ENCODE results near the gene FBXL3. TPM values are rescaled to one million over a fixed set of nuclear protein-coding genes. Genes with fewer than 3 reads are reported as not detected.

The FBXL3 gene
- total RNA-seq (10 to 100 TPM; 41.7 to 45.0 TPM), polyA plus RNA-seq (34.5 TPM)

DNA sequence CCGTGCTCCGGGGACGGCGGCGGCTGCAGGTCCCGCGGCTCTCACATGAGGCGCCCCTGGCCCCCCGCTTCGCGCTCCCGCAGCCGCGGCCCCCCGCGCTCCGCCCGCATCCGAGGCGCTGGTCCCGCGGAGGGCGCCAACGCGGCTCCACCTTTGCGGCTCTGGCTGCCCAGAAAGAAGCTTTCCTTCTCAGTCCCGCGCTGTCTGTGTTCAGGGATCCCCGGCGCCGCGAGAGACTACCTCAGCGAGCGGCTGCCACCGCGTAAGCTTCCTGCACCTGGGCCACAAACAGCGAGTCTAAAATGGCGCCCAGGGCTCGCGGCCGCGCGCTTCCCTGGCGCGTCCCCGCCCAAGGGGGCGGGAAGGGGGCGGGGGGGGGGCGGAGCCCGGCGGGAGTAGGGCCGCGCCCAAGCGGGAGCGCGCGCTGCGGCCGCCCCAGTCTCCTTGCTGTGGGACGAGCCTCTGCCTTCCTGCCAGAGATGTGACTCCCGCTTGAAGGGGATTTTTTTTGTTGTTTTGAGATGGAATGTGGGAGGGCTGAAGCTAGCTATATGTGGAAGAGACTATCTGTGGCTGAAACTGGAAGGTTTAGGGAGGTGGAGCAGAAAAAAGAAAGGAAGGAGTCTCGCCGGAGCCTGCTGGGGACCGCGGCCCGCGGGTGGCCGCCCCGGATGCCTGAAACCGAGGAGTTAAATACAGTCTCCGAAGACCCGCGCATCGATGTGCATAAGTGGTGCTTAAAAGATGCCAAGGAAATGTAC lies at the start of gene FBXL3:
TSS of gene FBXL3 (minus strand) at position 299 of the 761 bp plus-strand sequence. CDS start 5,299 bp downstream, outside the sequence.
- H3K4me1 Mint-ChIP-seq, result peaks cover 50 to 59% (median 59%) of the 10 kb centered on the region in 3 donors
- H3K27me3 Mint-ChIP-seq, result peaks cover 7 to 11% of the 10 kb centered on the region in 2 donors
- Histone ChIP-seq H3K27me3 (ENCODE audit: insufficient read depth, low read length, poor library complexity, severe bottlenecking) (no peaks in the 10 kb centered on the region), H3K4me1 (ENCODE audit: insufficient read depth, low read length) (peaks cover 49% of the 10 kb centered on the region), H3K4me3 (ENCODE audit: low read length) (peak within 1 kb of the TSS; percentile 92), H3K36me3 (ENCODE audit: insufficient read depth, low read length) (no peaks in the 10 kb centered on the region), H3K9me3 (ENCODE audit: low read length) (no peaks in the 10 kb centered on the region), H3K27ac (ENCODE audit: low read depth, low read length) (peak within 1 kb of the TSS; percentile 92)
- peak within 1 kb of the TSS; percentile 95 to 99 (median 98) for H3K4me3 Mint-ChIP-seq
- ChIA-PET CTCF (interaction anchor here (0.7 to 3.4 kb wide), 9 partner anchors 9 to 451 kb away, joined by 3 to 27 read pairs (median 4); partner anchors contain the start of genes CLN5 and MYCBP2), POLR2A (interaction anchor here (0.6 to 3.8 kb wide), 15 partner anchors 9 to 1271 kb away, joined by 3 to 95 read pairs (median 5); partner anchors contain the start of genes CLN5 and MYCBP2)
- H3K27ac Mint-ChIP-seq, result peak within 1 kb of the TSS; percentile 93 to 99 (median 97)
- H3K36me3 Mint-ChIP-seq, result peaks cover 3 to 30% (median 11%) of the 10 kb centered on the region in 3 donors
- peak; percentile 73 to 90 (median 83) for DNase-seq
- no peaks in the 10 kb centered on the region for H3K9me3 Mint-ChIP-seq

DNA sequence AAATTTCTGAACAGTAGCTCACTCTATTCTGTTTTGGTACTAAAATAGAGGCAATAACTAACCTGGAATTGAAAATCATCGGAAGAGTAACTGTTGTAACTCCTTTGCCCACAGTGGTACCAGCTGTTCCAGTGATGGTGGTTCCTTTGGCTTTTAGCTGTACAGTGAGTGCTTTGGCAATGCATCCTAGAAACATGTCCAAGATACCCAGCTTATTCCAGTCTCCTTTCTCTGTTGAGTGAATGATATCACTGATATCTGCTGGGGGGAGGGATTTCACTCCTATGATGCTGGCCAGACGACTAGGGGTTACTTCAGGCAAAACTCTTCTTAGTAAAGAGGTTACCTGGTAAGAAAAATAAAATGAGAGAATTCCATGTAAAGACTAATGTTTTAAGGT lies 40.6 kb upstream of the FBXL3 start:
- no peak overlapping the region for H3K27ac Mint-ChIP-seq
- no peaks in the 10 kb centered on the region for H3K27me3 Mint-ChIP-seq
- Histone ChIP-seq H3K27ac (ENCODE audit: low read depth, low read length) (no peak overlapping the region), H3K36me3 (ENCODE audit: insufficient read depth, low read length) (peaks cover 45% of the 10 kb centered on the region), H3K27me3 (ENCODE audit: insufficient read depth, low read length, poor library complexity, severe bottlenecking) (no peaks in the 10 kb centered on the region), H3K4me1 (ENCODE audit: insufficient read depth, low read length) (no peaks in the 10 kb centered on the region), H3K9me3 (ENCODE audit: low read length) (no peaks in the 10 kb centered on the region), H3K4me3 (ENCODE audit: low read length) (no peak overlapping the region)
- no peaks in the 10 kb centered on the region for H3K4me1 Mint-ChIP-seq
- POLR2A ChIA-PET, result no interaction called here
- CTCF ChIA-PET, result no interaction called here
- H3K36me3 Mint-ChIP-seq, result peaks cover 4 to 85% (median 18%) of the 10 kb centered on the region in 3 donors
- no peak overlapping the region for H3K4me3 Mint-ChIP-seq
- H3K9me3 Mint-ChIP-seq, result no peaks in the 10 kb centered on the region
- DNase-seq, result no peak

DNA sequence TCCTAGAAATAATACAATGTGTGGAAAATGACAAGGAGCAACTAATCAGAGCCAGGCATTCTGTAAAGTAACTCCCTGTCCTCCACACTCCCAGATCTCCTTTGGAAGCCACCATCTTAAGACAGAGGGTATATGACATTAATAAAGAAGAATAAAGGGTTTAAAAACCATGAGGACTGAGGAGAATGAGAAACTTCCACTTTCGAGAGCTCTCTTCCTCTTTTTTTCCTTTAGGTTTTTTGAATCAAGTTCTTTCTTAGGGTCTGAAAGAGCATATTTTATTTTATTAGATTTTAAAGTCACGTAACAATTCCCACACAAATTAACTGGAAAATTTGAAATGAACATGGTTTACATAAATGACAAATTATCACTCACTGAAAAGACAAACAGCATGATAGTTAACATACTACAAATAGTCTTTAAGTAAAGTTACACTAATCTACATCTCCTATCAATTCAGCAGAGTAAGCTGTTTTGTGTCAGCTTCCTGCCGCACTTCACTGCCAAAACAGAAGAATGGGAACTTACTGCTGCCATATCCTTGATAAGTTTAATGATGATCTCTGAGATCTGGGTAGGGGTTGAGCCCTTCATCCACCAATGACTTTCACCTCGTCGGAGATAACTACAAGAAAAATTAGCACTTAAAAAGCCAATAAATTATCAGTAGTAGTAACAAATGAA lies 38.6 kb upstream of the FBXL3 start:
- DNase-seq, result no peak
- no peaks in the 10 kb centered on the region for H3K4me1 ChIP-seq (ENCODE audit: insufficient read depth, low read length)
- Mint-ChIP-seq H3K4me3 (no peak overlapping the region), H3K4me1 (no peaks in the 10 kb centered on the region), H3K9me3 (no peaks in the 10 kb centered on the region), H3K27me3 (no peaks in the 10 kb centered on the region), H3K36me3 (peaks cover 9 to 90% (median 19%) of the 10 kb centered on the region in 3 donors), H3K27ac (peak overlapping the region in 3 of 8 donors; percentile 29 to 55 (median 37))
- H3K9me3 ChIP-seq (ENCODE audit: low read length), result no peaks in the 10 kb centered on the region
- H3K36me3 ChIP-seq (ENCODE audit: insufficient read depth, low read length), result peaks cover 48% of the 10 kb centered on the region
- CTCF ChIA-PET, result no interaction called here
- no peak overlapping the region for H3K27ac ChIP-seq (ENCODE audit: low read depth, low read length)
- no peaks in the 10 kb centered on the region for H3K27me3 ChIP-seq (ENCODE audit: insufficient read depth, low read length, poor library complexity, severe bottlenecking)
- H3K4me3 ChIP-seq (ENCODE audit: low read length), result no peak overlapping the region
- POLR2A ChIA-PET, result no interaction called here

DNA sequence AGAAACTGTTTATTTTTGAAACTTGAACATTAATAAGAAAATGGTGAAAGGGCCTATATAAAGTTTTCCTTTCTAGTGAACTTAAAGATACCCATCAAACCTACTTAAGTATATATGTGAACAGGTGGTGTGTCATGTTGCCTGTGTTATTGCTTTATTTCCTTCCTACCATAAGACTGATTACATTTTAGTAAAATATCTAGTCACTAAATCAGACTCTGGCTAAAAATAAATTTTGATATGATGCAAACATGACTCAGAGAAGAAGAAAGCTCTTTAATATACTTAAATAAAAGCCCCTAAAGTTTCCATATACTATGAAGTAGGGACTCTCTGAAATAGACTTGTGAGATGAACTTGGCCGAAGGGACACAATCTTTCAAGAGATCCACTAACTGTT lies 35.1 kb upstream of the FBXL3 start:
- Histone ChIP-seq H3K36me3 (ENCODE audit: insufficient read depth, low read length) (peaks cover 42% of the 10 kb centered on the region), H3K9me3 (ENCODE audit: low read length) (no peaks in the 10 kb centered on the region), H3K4me3 (ENCODE audit: low read length) (no peak overlapping the region), H3K27me3 (ENCODE audit: insufficient read depth, low read length, poor library complexity, severe bottlenecking) (no peaks in the 10 kb centered on the region), H3K4me1 (ENCODE audit: insufficient read depth, low read length) (no peaks in the 10 kb centered on the region), H3K27ac (ENCODE audit: low read depth, low read length) (no peak overlapping the region)
- Mint-ChIP-seq H3K4me1 (no peaks in the 10 kb centered on the region), H3K36me3 (peaks cover 9 to 88% (median 19%) of the 10 kb centered on the region in 3 donors), H3K4me3 (no peak overlapping the region), H3K27ac (peak overlapping the region in 1 of 8 donors; percentile 61), H3K9me3 (no peaks in the 10 kb centered on the region), H3K27me3 (no peaks in the 10 kb centered on the region)
- DNase-seq, result no peak
- ChIA-PET CTCF (no interaction called here), POLR2A (no interaction called here)

GRCh38 chr13:77061362-77061761 lies 34.4 kb upstream of the FBXL3 start:
- Mint-ChIP-seq H3K36me3 (peaks cover 9 to 89% (median 21%) of the 10 kb centered on the region in 3 donors), H3K27me3 (no peaks in the 10 kb centered on the region), H3K9me3 (no peaks in the 10 kb centered on the region), H3K27ac (no peak overlapping the region), H3K4me1 (no peaks in the 10 kb centered on the region), H3K4me3 (no peak overlapping the region)
- POLR2A ChIA-PET, result no interaction called here
- DNase-seq, result no peak
- no peaks in the 10 kb centered on the region for H3K4me1 ChIP-seq (ENCODE audit: insufficient read depth, low read length)
- no peak overlapping the region for H3K27ac ChIP-seq (ENCODE audit: low read depth, low read length)
- peaks cover 48% of the 10 kb centered on the region for H3K36me3 ChIP-seq (ENCODE audit: insufficient read depth, low read length)
- H3K9me3 ChIP-seq (ENCODE audit: low read length), result no peaks in the 10 kb centered on the region
- no peak overlapping the region for H3K4me3 ChIP-seq (ENCODE audit: low read length)
- CTCF ChIA-PET, result no interaction called here
- H3K27me3 ChIP-seq (ENCODE audit: insufficient read depth, low read length, poor library complexity, severe bottlenecking), result no peaks in the 10 kb centered on the region

DNA sequence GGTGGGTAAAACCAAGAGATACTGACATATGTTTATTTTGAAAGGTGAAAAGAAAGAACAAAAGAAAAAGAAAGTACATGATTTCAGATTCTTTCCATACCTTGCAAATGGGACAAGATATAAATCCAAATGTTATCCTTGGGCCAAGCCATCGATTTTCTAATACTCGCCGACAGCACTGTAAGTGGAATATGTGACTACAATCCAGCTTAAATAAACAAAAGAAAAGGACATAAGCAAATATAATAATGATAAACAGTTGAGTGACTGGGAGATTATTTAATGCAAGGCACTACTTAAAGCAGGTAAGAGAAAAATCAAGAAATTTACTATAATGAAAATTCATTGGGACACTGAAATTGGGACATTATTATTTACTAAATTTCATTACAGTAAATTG lies 29.9 kb upstream of the FBXL3 start:
- no peaks in the 10 kb centered on the region for H3K4me1 Mint-ChIP-seq
- H3K36me3 ChIP-seq (ENCODE audit: insufficient read depth, low read length), result peaks cover 51% of the 10 kb centered on the region
- POLR2A ChIA-PET, result no interaction called here

DNA sequence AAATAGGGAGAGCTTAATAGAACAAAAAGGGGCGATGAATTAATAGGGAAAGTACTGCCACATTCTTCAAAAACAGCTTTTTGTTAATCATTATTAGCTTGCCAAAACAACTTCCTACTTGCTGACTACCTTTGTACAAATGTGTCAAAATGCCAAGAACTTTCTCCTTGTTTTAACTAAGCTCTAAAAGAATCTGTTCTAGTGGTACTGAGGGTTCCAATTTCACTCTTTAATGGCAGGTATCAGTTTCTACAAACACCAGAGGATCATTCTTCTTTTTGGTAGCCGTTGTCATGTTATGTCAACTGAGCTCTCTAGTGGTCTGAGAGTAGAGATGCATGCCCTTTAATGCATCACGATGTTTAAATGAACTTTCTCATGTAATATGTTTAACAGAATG lies 29.4 kb upstream of the FBXL3 start:
- H3K4me3 ChIP-seq (ENCODE audit: low read length), result no peak overlapping the region
- no peak for DNase-seq
- H3K4me3 Mint-ChIP-seq, result no peak overlapping the region
- H3K9me3 ChIP-seq (ENCODE audit: low read length), result no peaks in the 10 kb centered on the region
- peaks cover 52% of the 10 kb centered on the region for H3K36me3 ChIP-seq (ENCODE audit: insufficient read depth, low read length)
- ChIA-PET CTCF (no interaction called here), POLR2A (no interaction called here)
- no peaks in the 10 kb centered on the region for H3K4me1 Mint-ChIP-seq
- no peaks in the 10 kb centered on the region for H3K9me3 Mint-ChIP-seq
- no peaks in the 10 kb centered on the region for H3K4me1 ChIP-seq (ENCODE audit: insufficient read depth, low read length)
- peak overlapping the region in 1 of 8 donors; percentile 5 for H3K27ac Mint-ChIP-seq
- H3K27ac ChIP-seq (ENCODE audit: low read depth, low read length), result no peak overlapping the region
- H3K27me3 Mint-ChIP-seq, result no peaks in the 10 kb centered on the region
- H3K27me3 ChIP-seq (ENCODE audit: insufficient read depth, low read length, poor library complexity, severe bottlenecking), result no peaks in the 10 kb centered on the region
- peaks cover 6 to 80% (median 14%) of the 10 kb centered on the region in 3 donors for H3K36me3 Mint-ChIP-seq

More for the DNA sequence above, 29.9 kb upstream of the FBXL3 start:
- H3K36me3 Mint-ChIP-seq, result peaks cover 6 to 81% (median 14%) of the 10 kb centered on the region in 3 donors
- Histone ChIP-seq H3K27me3 (ENCODE audit: insufficient read depth, low read length, poor library complexity, severe bottlenecking) (no peaks in the 10 kb centered on the region), H3K4me3 (ENCODE audit: low read length) (no peak overlapping the region), H3K27ac (ENCODE audit: low read depth, low read length) (no peak overlapping the region), H3K9me3 (ENCODE audit: low read length) (no peaks in the 10 kb centered on the region), H3K4me1 (ENCODE audit: insufficient read depth, low read length) (no peaks in the 10 kb centered on the region)
- peak overlapping the region in 1 of 8 donors; percentile 28 for H3K27ac Mint-ChIP-seq
- no peaks in the 10 kb centered on the region for H3K27me3 Mint-ChIP-seq
- H3K9me3 Mint-ChIP-seq, result no peaks in the 10 kb centered on the region
- DNase-seq, result no peak
- CTCF ChIA-PET, result interaction anchor here (0.7 kb wide), 1 partner anchor 422 kb away, joined by 3 read pairs; no protein-coding TSS in a partner anchor
- no peak overlapping the region for H3K4me3 Mint-ChIP-seq

DNA sequence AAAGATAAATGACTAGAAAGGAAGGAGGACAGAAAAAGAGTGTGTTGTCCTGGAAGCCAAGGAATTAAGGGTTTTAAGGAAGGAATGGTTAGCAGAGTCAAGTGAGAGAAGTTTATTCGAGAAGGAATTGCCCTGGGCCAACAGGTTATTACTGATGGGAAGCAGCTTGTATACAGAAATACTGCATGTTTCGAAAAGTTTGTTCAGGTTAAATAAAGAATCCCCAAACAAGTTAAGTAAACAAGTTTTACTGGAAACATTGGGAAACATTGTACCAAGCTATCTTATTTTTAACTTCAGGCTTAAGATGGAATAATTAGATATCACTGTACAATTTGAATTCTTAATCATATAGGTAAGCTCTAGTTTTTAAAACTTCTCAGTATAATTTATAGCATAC lies 28.2 kb upstream of the FBXL3 start:
- Mint-ChIP-seq H3K4me1 (no peaks in the 10 kb centered on the region), H3K27ac (peak overlapping the region in 1 of 8 donors; percentile 10), H3K27me3 (no peaks in the 10 kb centered on the region), H3K9me3 (no peaks in the 10 kb centered on the region), H3K4me3 (no peak overlapping the region), H3K36me3 (peaks cover 11 to 82% (median 18%) of the 10 kb centered on the region in 3 donors)
- no peak overlapping the region for H3K4me3 ChIP-seq (ENCODE audit: low read length)
- peaks cover 61% of the 10 kb centered on the region for H3K36me3 ChIP-seq (ENCODE audit: insufficient read depth, low read length)
- DNase-seq, result no peak
- ChIA-PET CTCF (no interaction called here), POLR2A (interaction anchor here (0.7 to 1.1 kb wide), 2 partner anchors 29 to 586 kb away, joined by 3 to 4 read pairs; partner anchors contain the start of gene FBXL3)
- H3K4me1 ChIP-seq (ENCODE audit: insufficient read depth, low read length), result no peaks in the 10 kb centered on the region
- no peaks in the 10 kb centered on the region for H3K9me3 ChIP-seq (ENCODE audit: low read length)
- H3K27me3 ChIP-seq (ENCODE audit: insufficient read depth, low read length, poor library complexity, severe bottlenecking), result no peaks in the 10 kb centered on the region
- H3K27ac ChIP-seq (ENCODE audit: low read depth, low read length), result no peak overlapping the region
